ENCODE data around the gene SLC45A1.

DNA sequence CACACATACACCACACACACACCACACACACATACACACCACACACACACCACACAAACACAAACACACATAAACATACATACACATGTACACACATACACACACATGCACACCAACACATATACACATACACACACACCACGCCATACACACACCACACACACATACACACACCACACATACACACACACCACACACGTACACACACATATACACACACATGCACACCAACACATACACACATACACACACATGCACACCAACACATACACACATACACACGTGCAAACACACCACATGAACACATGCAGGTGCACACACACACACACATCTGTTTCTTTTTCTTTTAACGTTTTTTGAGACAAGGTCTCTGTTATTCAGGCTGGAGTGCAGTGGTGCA is 41.0 kb upstream of the SLC45A1 start:
- TF ChIP-seq, protein P1, sequence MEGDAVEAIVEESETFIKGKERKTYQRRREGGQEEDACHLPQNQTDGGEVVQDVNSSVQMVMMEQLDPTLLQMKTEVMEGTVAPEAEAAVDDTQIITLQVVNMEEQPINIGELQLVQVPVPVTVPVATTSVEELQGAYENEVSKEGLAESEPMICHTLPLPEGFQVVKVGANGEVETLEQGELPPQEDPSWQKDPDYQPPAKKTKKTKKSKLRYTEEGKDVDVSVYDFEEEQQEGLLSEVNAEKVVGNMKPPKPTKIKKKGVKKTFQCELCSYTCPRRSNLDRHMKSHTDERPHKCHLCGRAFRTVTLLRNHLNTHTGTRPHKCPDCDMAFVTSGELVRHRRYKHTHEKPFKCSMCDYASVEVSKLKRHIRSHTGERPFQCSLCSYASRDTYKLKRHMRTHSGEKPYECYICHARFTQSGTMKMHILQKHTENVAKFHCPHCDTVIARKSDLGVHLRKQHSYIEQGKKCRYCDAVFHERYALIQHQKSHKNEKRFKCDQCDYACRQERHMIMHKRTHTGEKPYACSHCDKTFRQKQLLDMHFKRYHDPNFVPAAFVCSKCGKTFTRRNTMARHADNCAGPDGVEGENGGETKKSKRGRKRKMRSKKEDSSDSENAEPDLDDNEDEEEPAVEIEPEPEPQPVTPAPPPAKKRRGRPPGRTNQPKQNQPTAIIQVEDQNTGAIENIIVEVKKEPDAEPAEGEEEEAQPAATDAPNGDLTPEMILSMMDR (IDR thresholded peaks at IDR 0.05; ENCODE audit: low read depth, low read length) = no peak
- no peak for TF ChIP-seq EZH2phosphoT487 (IDR thresholded peaks at IDR 0.05; ENCODE audit: low read depth)
